NCI-H2227 treated with DMSO at 0.1 percent for 48 hours (cell line): ENCODE results near the gene SCAP.

Source experiments
- DNase-seq: peaks from one replicate; lab custom pipeline; 2025; lab: John Stamatoyannopoulos, UW

SCAP gene

GRCh38 chr3:47413751-47414150, 62.0 kb downstream of the SCAP start:
- no peak for DNase-seq

- DNase-seq, result no peak
Observed at GRCh38 chr3:47412842-47413520, 62.8 kb downstream of the SCAP start.

GRCh38 chr3:47412453-47412756, 63.3 kb downstream of the SCAP start:
- no peak for DNase-seq

- no peak for DNase-seq
Observed at GRCh38 chr3:47411696-47412452, 63.9 kb downstream of the SCAP start.

- no peak for DNase-seq
Observed at GRCh38 chr3:47410801-47411646, 64.7 kb downstream of the SCAP start.

GRCh38 chr3:47410417-47410720, 65.4 kb downstream of the SCAP start:
- DNase-seq, result no peak

- DNase-seq, result no peak
Observed at GRCh38 chr3:47409688-47410416, 65.9 kb downstream of the SCAP start.

- DNase-seq, result no peak
Observed at GRCh38 chr3:47409284-47409683, 66.5 kb downstream of the SCAP start.

GRCh38 chr3:47408839-47409229, 66.9 kb downstream of the SCAP start:
- DNase-seq, result no peak

- DNase-seq, result no peak
Observed at GRCh38 chr3:47407896-47408838, 67.6 kb downstream of the SCAP start.

GRCh38 chr3:47407237-47407636, 68.5 kb downstream of the SCAP start:
- DNase-seq, result no peak

- no peak for DNase-seq
Observed at GRCh38 chr3:47406762-47407149, 69.0 kb downstream of the SCAP start.

- DNase-seq, result no peak
Observed at GRCh38 chr3:47405820-47406761, 69.7 kb downstream of the SCAP start.

- DNase-seq, result no peak
Observed at GRCh38 chr3:47404955-47405790, 70.6 kb downstream of the SCAP start.

- DNase-seq, result no peak
Observed at GRCh38 chr3:47404431-47404876, 71.3 kb downstream of the SCAP start.

- no peak for DNase-seq
Observed at GRCh38 chr3:47399531-47400270, 76.0 kb downstream of the SCAP start.

- no peak for DNase-seq
Observed at GRCh38 chr3:47399016-47399415, 76.7 kb downstream of the SCAP start.

GRCh38 chr3:47398228-47398627, 77.5 kb downstream of the SCAP start:
- no peak for DNase-seq
